ENCODE measurements around the gene SLCO2A1.

DNA sequence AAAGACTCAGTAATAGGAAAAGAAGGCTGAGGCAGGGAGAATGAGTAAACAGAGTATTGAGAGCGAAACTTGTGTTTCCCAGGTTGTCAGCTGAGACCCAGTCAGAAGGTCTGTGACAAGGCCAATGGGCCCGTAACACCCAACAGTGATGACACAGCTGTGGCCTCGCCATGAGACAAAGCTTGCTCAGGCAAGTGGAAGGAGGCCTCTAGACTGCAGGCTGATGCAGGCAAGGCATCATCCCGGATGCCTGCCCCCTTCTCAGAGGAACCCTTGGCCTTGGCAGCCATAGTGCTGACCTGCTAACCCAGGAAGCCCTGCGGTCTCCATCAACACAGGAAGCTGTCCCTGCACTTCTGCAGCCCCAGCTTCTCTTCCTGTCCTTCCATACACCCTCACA lies 149.4 kb downstream of the SLCO2A1 start:
- TF ChIP-seq, protein P1, sequence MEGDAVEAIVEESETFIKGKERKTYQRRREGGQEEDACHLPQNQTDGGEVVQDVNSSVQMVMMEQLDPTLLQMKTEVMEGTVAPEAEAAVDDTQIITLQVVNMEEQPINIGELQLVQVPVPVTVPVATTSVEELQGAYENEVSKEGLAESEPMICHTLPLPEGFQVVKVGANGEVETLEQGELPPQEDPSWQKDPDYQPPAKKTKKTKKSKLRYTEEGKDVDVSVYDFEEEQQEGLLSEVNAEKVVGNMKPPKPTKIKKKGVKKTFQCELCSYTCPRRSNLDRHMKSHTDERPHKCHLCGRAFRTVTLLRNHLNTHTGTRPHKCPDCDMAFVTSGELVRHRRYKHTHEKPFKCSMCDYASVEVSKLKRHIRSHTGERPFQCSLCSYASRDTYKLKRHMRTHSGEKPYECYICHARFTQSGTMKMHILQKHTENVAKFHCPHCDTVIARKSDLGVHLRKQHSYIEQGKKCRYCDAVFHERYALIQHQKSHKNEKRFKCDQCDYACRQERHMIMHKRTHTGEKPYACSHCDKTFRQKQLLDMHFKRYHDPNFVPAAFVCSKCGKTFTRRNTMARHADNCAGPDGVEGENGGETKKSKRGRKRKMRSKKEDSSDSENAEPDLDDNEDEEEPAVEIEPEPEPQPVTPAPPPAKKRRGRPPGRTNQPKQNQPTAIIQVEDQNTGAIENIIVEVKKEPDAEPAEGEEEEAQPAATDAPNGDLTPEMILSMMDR (IDR thresholded peaks at IDR 0.05; ENCODE audit: insufficient read depth, low read length, poor library complexity, severe bottlenecking), result no peak
- no peak for TF ChIP-seq EZH2phosphoT487 (conservative IDR thresholded peaks at IDR 0.05; ENCODE audit: low read length)

Data from SU-DHL-6 (cell line).